Epidermal melanocyte (primary cell): Measurements from ENCODE around the gene C16orf74.

Experiments used
- DNase-seq: peaks from one replicate; pipeline ENCODE4 v3.0.0; 2011; ENCODE audit warnings: low spot score; ENCODE audit not compliant: insufficient read length

C16orf74 gene

GRCh38 chr16:85674828-85675227 lies 76.1 kb downstream of the C16orf74 start:
- no peak for DNase-seq

GRCh38 chr16:85674418-85674755 lies 76.5 kb downstream of the C16orf74 start:
- no peak for DNase-seq

GRCh38 chr16:85673529-85674417 lies 77.1 kb downstream of the C16orf74 start:
- DNase-seq, result no peak

- DNase-seq, result no peak
These were observed 80.1 kb downstream of the C16orf74 start for GRCh38 chr16:85670840-85671239.

GRCh38 chr16:85668676-85669424 lies 82.0 kb downstream of the C16orf74 start:
- DNase-seq, result no peak

- no peak for DNase-seq
These were observed 83.0 kb downstream of the C16orf74 start for GRCh38 chr16:85667841-85668413.

- no peak for DNase-seq
These were observed 83.6 kb downstream of the C16orf74 start for GRCh38 chr16:85667261-85667660.

- no peak for DNase-seq
These were observed 85.0 kb downstream of the C16orf74 start for GRCh38 chr16:85665929-85666328.

GRCh38 chr16:85665373-85665740 lies 85.5 kb downstream of the C16orf74 start:
- no peak for DNase-seq

- no peak for DNase-seq
These were observed 86.1 kb downstream of the C16orf74 start for GRCh38 chr16:85664580-85665372.

- DNase-seq, result no peak
These were observed 87.0 kb downstream of the C16orf74 start for GRCh38 chr16:85663891-85664321.

- DNase-seq, result no peak
These were observed 87.7 kb downstream of the C16orf74 start for GRCh38 chr16:85662976-85663830.

- no peak for DNase-seq
These were observed 88.4 kb downstream of the C16orf74 start for GRCh38 chr16:85662482-85662812.

- no peak for DNase-seq
These were observed 89.0 kb downstream of the C16orf74 start for GRCh38 chr16:85661740-85662481.

- no peak for DNase-seq
These were observed 89.8 kb downstream of the C16orf74 start for GRCh38 chr16:85660843-85661739.

- peak; percentile 95 for DNase-seq
These were observed 90.9 kb downstream of the C16orf74 start for GRCh38 chr16:85659805-85660511.

- DNase-seq, result no peak
These were observed 91.6 kb downstream of the C16orf74 start for GRCh38 chr16:85659336-85659735.
